Measurements from ENCODE around the gene RANBP17.

The RANBP17 gene

DNA sequence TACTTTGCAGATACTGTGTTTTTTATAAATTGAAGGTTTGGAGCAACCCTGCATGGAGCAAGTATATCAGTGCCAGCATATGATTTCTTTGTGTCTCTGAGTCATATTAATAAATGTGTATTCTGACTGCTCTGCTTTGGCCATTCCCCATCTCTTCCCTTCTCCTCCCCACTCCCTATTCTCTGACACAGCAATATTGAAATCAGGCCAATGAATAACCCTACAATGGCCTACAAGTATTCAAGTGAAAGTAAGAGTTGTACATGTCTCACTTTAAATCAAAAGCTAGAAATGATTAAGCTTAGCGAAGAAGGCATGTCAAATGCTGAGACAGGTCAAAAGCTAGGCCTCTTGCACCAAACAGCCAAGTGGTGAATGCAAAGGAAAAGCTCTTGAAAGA is 365.0 kb downstream of the RANBP17 start:
- DNase-seq (ENCODE audit: low read depth in 1 of 2, low spot score in 1 of 2), result no peak

GRCh38 chr5:171236651-171237050 is 374.8 kb downstream of the RANBP17 start:
- DNase-seq (ENCODE audit: low read depth in 1 of 2, low spot score in 1 of 2), result no peak

GRCh38 chr5:171242521-171242920 is 380.7 kb downstream of the RANBP17 start:
- no peak for DNase-seq (ENCODE audit: low read depth in 1 of 2, low spot score in 1 of 2)

GRCh38 chr5:171246231-171246630 is 384.4 kb downstream of the RANBP17 start:
- no peak for DNase-seq (ENCODE audit: low read depth in 1 of 2, low spot score in 1 of 2)

DNA sequence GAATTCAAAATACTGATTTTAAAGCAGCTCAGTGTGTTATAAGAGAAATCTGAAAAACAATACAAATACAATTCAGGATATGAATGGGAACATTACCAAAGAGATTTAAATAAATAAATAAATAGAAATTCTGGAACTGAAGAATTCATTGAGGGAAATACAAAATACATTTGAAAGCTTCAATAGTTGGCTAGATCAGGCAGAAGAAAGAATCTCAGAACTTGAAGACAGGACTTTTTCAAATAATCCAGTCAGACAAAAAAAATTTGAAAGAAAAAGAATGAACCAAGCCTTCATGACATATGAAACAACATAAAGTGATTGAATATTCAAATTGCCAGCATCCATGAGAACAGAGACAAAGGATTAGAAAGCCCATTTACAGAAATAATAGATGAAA is 387.6 kb downstream of the RANBP17 start:
- DNase-seq (ENCODE audit: low read depth in 1 of 2, low spot score in 1 of 2), result no peak

GRCh38 chr5:171250738-171251137 is 388.9 kb downstream of the RANBP17 start:
- no peak for DNase-seq (ENCODE audit: low read depth in 1 of 2, low spot score in 1 of 2)

DNA sequence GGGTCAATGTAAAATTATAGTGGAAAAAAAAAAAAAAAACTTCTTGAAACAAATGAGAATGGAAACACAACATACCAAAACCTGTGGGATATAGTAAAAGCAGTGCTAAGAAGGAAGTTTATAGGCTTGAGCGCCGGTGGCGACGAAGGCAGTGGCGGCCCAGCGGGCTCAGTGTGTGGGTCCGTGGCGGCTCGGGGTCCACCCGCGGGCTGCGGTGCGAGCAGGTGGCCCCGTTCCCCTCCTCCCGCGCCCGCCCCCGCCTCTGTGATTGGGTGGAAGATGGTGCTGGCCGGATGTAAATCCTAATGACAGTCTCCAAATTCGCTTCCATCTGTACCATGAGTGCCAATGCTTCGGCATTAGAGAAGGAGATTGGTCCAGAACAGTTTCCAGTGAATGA is 389.7 kb downstream of the RANBP17 start:
- no peak for DNase-seq (ENCODE audit: low read depth in 1 of 2, low spot score in 1 of 2)

GRCh38 chr5:171252674-171253073 is 390.9 kb downstream of the RANBP17 start:
- no peak for DNase-seq (ENCODE audit: low read depth in 1 of 2, low spot score in 1 of 2)

DNA sequence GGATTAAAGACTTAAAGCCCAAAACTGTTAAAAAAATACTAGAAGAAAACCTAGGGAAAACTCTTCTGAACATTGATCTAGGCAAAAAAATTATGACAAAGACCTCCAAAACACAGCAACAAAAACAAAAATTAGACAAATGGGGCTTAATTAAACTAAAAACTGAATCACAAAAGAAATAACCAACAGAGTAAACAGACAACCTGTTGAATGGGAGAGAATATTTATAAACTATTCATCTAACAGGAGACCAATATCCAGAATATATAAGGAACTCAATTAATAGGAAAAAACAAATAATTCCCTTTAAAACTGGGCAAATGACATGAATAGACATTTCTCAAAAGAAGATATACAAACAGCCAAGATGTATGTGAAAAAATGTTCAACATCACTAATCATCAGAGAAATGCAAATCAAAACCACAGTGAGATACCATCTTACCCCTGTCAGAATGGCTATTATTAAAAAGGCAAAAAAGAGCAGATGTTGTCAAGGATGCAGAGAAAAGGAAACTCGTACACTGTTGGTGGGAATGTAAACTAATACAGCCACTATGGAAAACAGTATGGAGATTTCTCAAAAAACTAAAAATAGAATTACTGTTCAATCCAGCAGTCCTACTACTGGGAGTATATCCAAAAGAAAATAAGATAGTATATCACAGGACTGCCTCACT is 397.1 kb downstream of the RANBP17 start:
- no peak for DNase-seq (ENCODE audit: low read depth in 1 of 2, low spot score in 1 of 2)

GRCh38 chr5:171261361-171261760 is 399.5 kb downstream of the RANBP17 start:
- DNase-seq (ENCODE audit: low read depth in 1 of 2, low spot score in 1 of 2), result no peak

GRCh38 chr5:171261904-171262303 is 400.1 kb downstream of the RANBP17 start:
- DNase-seq (ENCODE audit: low read depth in 1 of 2, low spot score in 1 of 2), result no peak

DNA sequence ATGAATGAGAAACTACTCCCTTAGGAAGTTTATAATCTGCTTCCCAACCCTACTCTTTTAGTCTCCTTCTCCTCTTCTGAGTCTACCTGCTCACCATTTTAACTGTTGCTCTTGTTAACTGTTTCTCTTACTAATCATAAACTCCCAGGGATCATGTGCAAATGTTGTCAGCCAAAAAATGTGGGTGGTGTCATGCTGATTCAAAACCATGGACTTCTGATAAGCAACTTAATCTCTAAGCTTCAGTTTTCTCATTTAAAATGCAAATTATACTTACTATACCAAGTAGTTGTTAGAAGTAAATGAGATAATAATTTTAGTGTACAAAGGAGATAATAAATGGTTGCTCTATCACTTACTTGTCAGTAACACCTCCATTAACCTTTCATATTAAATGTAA is 401.4 kb downstream of the RANBP17 start:
- no peak for DNase-seq (ENCODE audit: low read depth in 1 of 2, low spot score in 1 of 2)

DNA sequence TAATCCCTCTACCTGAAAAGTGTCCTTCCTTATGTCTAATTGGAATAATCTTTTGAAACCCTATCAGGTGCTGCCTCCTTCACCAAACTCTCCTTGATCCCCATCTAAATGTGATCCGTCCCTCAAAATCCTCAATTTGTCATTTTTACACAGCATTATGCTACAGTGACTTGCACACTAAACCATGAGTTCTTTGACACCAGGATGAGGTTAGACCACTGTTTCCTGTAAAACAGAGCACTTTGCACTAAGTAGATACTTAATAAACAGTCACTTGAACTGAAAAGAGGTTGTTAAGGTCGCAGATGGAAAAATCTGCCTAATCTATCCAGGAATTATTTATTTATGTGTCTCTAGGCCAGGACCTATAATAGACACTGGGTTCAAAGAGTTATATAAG is 403.0 kb downstream of the RANBP17 start:
- DNase-seq (ENCODE audit: low read depth in 1 of 2, low spot score in 1 of 2), result no peak

DNA sequence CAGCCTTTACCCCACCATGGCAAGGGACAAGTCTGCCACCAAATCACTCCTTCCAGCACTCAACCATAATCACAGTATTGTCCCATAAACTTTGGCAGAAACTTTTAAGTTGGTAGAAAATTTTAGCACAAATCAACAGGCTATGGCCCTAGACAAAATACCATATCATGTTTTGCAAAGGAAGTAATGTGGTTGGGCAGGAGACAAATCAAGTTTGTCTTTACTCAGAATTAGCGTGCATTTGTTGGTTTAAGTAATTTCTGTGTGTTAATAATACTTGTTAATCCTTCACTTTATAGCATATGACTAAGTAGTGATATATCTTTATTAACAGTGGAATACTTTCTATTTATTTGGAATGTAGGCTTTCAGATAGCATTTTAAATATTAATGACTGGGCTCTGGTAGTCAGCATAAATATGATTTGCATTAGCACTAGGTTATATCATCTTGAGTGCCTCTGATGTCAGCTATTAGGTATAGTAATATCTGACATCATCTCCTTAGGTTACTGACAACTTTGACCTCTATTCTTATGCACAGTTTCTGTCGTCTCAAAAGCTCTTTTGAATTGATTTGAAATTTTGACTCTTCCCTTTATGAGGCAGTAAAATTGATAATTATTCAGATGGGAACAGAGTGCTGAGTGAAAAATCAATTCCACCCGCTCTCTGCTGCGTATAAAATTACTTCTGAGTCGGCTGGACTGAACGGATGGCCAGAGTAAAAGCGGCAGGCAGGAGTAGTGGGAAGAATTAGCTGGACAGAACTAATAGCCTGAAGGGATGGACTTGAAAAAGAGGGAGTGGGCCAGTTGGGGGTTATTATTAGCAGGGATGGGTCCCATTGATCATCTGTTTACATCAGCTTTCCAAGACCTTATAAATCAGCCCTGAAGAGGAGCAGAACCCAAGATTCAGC is 407.1 kb downstream of the RANBP17 start:
- DNase-seq (ENCODE audit: low read depth in 1 of 2, low spot score in 1 of 2), result no peak

DNA sequence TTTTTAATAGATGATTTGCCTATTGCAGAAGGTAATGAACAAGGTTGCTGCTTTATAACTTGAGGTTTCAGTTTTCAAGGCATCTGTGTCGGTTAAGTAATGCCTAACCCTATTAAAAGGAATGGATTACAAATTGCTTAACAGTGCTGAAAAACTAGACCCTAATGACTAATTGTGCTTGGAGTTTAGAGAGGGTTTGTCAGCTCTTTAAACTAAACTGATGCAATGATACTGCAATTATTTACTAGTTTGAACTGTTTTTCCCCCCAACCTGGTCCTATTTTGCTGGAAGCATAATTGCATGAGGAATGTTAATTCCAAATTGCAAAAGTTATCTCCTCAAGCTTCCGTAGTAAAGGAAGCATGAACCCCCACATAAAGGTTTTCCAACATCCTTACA is 407.9 kb downstream of the RANBP17 start:
- DNase-seq (ENCODE audit: low read depth in 1 of 2, low spot score in 1 of 2), result no peak

DNA sequence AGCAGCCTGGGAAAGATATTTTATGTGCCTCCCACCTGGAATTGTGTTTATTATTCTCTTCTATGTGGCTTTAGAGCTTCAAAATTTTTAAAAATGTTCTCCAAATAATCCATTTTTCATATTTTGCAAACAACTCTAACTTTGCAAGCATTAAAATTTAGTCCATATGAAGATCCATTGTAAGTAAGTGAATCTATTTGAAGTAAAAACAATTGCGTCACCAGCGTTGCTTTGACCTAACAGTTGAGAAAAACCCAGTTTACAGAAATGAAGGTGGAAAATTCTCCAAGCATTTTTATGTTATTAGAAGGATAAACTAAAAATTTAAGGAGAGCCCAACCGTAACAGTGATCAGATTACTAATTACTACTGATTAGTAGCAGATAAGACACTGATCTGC is 408.3 kb downstream of the RANBP17 start:
- DNase-seq (ENCODE audit: low read depth in 1 of 2, low spot score in 1 of 2), result no peak

GRCh38 chr5:171271798-171272197 is 410.0 kb downstream of the RANBP17 start:
- no peak for DNase-seq (ENCODE audit: low read depth in 1 of 2, low spot score in 1 of 2)

DNA sequence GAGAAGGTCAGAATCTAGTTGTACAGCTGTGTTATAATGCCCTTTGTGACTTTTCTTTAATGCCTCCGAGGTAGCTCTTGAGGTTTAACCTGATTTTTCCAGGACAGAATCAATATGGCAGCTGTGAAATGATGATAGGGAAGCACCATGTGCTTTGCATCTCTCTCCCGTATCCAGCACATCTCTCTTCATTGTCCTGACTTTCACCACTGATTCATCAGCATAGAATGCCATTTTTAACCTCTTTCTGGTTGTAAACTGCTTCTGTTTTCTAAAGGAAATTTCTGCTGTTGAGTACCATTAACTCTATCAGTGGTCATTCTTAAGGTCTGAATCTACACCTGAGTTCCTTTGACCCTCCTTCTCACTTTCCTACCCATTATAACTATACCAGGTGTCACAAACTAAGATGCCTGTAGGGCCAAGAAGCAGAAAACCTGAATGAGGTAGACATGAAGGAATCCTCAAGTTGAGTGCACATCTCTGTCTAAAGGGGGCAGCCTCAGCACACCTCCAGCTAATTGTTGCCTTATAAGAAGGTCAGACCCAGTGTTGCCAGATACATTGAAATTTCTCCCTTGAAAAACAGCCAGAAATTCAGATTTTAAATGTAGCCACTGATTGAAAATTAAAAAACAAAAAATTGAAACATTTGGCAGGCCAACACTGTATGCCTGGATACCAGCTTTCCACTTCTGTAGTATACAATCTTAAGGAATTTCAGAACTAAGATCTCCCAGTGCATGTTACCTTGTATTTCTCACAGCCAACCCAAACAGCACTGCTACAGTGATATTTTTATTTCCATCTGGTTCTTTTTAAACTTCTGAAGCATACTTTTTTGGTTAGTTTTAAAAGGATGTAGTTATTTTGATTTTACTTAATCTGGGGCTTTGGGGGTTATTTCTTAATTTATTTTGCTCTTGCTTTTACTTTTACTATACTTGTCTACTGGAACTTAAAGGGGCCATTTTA is 411.5 kb downstream of the RANBP17 start:
- DNase-seq (ENCODE audit: low read depth in 1 of 2, low spot score in 1 of 2), result no peak

DNA sequence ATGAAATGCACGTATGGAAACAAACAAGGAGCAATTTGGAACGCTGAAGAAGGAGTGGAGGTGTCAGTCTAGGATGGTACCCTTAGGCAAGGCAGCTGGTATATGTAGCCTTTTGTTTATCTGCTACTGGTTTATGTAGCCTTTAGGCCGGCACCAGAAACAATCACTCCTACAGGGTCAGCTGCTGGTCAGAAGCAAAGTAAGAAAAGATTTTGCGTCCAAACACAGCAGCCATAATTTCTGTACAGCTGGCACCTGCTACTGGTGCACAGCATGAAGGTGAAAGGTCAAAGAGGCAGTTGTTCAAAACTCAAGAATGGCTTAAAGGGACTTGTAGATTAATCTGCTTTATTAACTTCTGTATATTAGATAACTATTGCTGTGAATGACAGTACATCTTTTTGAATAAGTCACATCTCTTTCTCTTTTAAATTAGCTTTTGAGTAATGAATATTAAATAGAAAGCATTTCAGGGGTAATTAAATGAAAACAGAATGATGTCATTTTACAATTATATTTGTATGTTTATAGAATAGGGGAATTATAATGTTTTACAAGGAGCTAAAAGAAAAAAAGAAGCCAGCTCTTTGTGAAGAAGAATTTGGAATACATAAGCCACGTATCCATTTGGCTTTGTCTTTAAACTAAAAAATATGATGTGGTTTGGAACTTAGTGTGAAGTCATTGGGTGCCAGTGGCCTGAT is 414.2 kb downstream of the RANBP17 start:
- DNase-seq (ENCODE audit: low read depth in 1 of 2, low spot score in 1 of 2), result no peak

- DNase-seq (ENCODE audit: low read depth in 1 of 2, low spot score in 1 of 2), result no peak
Measured at GRCh38 chr5:171283753-171284152, 421.9 kb downstream of the RANBP17 start.

GRCh38 chr5:171285465-171285864 is 423.6 kb downstream of the RANBP17 start:
- DNase-seq (ENCODE audit: low read depth in 1 of 2, low spot score in 1 of 2), result no peak
